OCI-LY3 (cell line): Measurements from ENCODE around the gene CTSW.

Source experiments
- H2AFZ ChIP-seq: fragments of 200-600, 300-600 bp; shearing (Covaris generic); 2 replicates; pipeline ENCODE4 v1.6.0; 2014; ENCODE audit warnings: antibody characterized with exemption, low read depth, low read length
- H3K27ac ChIP-seq: fragments of 200-600, 300-600 bp; sonication (generic); 2 replicates; pipeline ENCODE4 v1.5.1; 2014; ENCODE audit warnings: mild to moderate bottlenecking, low read length, moderate library complexity, mixed read lengths
- H3K27me3 ChIP-seq: fragments of 200-600, 300-600 bp; sonication (generic); 2 replicates; pipeline ENCODE4 v1.6.1; 2014; ENCODE audit warnings: low read depth, low read length, mixed read lengths
- H3K36me3 ChIP-seq: fragments of 200-600, 300-600 bp; sonication (generic); replicated peaks from 2 replicates; pipeline ENCODE3; 2014; ENCODE audit warnings: low read depth, low read length, mixed read lengths
- H3K4me1 ChIP-seq: fragments of 300-600, 200-600 bp; sonication (generic); 2 replicates; pipeline ENCODE4 v1.6.1; 2014; ENCODE audit warnings: low read length, mixed read lengths
- H3K4me2 ChIP-seq: fragments of 200-600, 300-600 bp; sonication (generic); 2 replicates; pipeline ENCODE4 v1.6.1; 2014; ENCODE audit warnings: low read length, mixed read lengths
- H3K4me3 ChIP-seq: fragments of 300-600, 200-600 bp; sonication (generic); 2 replicates; pipeline ENCODE4 v1.5.1; 2014; ENCODE audit warnings: antibody characterized with exemption, mild to moderate bottlenecking, low read length, moderate library complexity
- H3K79me2 ChIP-seq: fragments of 300-600, 200-600 bp; shearing (Covaris generic); 2 replicates; pipeline ENCODE4 v1.6.1; 2014; ENCODE audit warnings: mild to moderate bottlenecking, low read length, mixed read lengths
- H3K9ac ChIP-seq: fragments of 300-600, 200-600 bp; shearing (Covaris generic); 2 replicates; pipeline ENCODE4 v1.6.0; 2014; ENCODE audit warnings: mild to moderate bottlenecking, low read length, moderate library complexity
- H3K9me3 ChIP-seq: fragments of 200-600, 300-600 bp; shearing (Covaris generic); 2 replicates; pipeline ENCODE4 v1.6.1; 2014; ENCODE audit warnings: low read length, mixed read lengths; ENCODE audit not compliant: insufficient read depth
- H4K20me1 ChIP-seq: fragments of 200-600, 300-600 bp; sonication (generic); 2 replicates; pipeline ENCODE4 v1.6.1; 2016; ENCODE audit warnings: low read length, mixed read lengths; ENCODE audit not compliant: insufficient read depth
- CTCF ChIP-seq: fragments of 200-600, 300-600 bp; sonication (generic); IDR thresholded peaks from 2 replicates; pipeline ENCODE4 v1.5.1; 2014; ENCODE audit warnings: antibody characterized with exemption, low read length, low read depth
- EZH2phosphoT487 ChIP-seq: fragments of 200-600 bp; shearing (Covaris generic); IDR thresholded peaks from 2 replicates; pipeline ENCODE4 v1.6.1; 2018; ENCODE audit warnings: antibody characterized with exemption, mixed run types, low read depth

CTSW gene

DNA sequence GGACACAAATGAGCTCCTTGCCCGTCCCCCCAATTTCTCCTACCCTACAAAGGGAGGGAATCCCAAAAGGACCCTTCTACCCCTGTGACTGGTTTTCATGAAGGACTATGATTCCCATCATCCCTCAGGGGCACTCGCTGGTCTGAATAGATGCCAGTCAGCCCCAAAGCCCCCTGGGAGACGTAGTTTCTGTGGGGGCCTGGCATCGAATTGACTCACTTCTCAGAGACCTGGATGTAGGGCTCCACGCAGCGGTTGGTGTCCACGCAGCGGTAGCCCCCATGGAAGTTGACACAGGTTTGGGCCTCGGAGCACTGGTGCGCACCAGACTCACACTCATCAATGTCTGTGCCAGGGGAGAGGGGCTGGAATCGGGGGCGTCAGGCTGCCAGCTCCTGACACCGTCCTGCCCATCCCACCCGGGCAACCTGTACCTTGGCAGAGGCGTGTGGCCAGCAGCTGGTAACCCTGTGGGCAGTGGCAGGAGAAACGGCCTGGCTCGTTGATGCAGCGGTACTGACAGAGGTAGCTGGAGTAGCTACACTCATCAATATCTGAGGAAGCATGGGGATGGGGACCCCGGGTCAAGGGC, 11.5 kb upstream of the CTSW start:
- no peaks in the 10 kb centered on the region for H3K9me3 ChIP-seq
- no peak overlapping the region for H3K4me3 ChIP-seq
- no peaks in the 10 kb centered on the region; the same call in 1 of the 2 replicates for H4K20me1 ChIP-seq
- H3K4me1 ChIP-seq = peaks cover 3% of the 10 kb centered on the region
- H3K9ac ChIP-seq = no peak overlapping the region
- H3K79me2 ChIP-seq = no peaks in the 10 kb centered on the region
- H3K36me3 ChIP-seq = peaks cover 48% of the 10 kb centered on the region
- no peaks in the 10 kb centered on the region for H3K27me3 ChIP-seq
- no peak overlapping the region for H3K4me2 ChIP-seq
- no peak overlapping the region for H2AFZ ChIP-seq
- TF ChIP-seq CTCF = no peak
- no peak for TF ChIP-seq EZH2phosphoT487
- no peak overlapping the region for H3K27ac ChIP-seq

GRCh38 chr11:65868907-65869306, 10.7 kb upstream of the CTSW start:
- no peak overlapping the region for H3K9ac ChIP-seq
- TF ChIP-seq CTCF = no peak
- TF ChIP-seq EZH2phosphoT487 = no peak
- H3K4me1 ChIP-seq = peaks cover 3% of the 10 kb centered on the region
- H3K4me2 ChIP-seq = no peak overlapping the region
- no peak overlapping the region for H3K27ac ChIP-seq
- H3K79me2 ChIP-seq = no peaks in the 10 kb centered on the region
- H2AFZ ChIP-seq = no peak overlapping the region
- H3K27me3 ChIP-seq = no peaks in the 10 kb centered on the region
- no peak overlapping the region for H3K4me3 ChIP-seq
- H3K9me3 ChIP-seq = no peaks in the 10 kb centered on the region
- H3K36me3 ChIP-seq = peaks cover 40% of the 10 kb centered on the region
- no peaks in the 10 kb centered on the region; the same call in 1 of the 2 replicates for H4K20me1 ChIP-seq

DNA sequence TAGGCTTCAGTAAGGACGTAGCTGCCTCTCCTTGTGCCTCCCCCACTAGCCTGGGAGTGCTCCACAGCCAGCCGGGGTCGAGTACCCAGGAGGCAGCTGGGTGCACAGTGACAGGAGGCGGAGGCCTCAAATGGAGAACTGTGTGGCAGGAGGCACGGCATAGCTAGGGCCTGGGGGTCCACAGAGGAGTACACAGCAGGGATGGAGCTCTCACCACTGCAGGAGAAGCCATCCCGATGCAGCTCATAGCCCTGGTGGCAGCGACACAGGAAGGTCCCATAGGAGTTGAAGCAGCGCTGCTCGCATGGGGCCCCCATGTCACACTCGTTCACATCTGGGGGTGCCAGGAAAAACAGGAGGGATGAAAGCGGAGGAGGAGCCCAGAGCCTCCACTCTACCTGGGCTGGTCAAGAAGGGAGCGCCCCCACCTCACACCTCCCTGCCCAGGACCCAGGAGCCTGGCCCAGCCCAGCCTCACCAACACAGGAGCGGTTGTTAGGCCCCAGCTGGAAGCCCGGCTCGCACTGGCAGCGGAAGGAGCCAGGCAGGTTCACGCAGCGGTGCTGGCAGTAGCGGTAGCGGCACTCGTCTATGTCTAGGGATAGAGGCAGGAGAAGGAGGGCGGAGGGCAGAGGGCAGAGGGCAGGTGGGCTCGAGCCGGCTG, 9.9 kb upstream of the CTSW start:
- no peaks in the 10 kb centered on the region for H3K79me2 ChIP-seq
- H3K27me3 ChIP-seq = no peaks in the 10 kb centered on the region
- H3K4me1 ChIP-seq = peaks cover 6% of the 10 kb centered on the region
- peaks cover 32% of the 10 kb centered on the region for H3K36me3 ChIP-seq
- no peaks in the 10 kb centered on the region for H3K9me3 ChIP-seq
- no peak overlapping the region for H3K4me2 ChIP-seq
- H3K27ac ChIP-seq = no peak overlapping the region
- H2AFZ ChIP-seq = no peak overlapping the region
- H3K4me3 ChIP-seq = no peak overlapping the region
- TF ChIP-seq EZH2phosphoT487 (no peak), CTCF (no peak)
- H4K20me1 ChIP-seq = no peaks in the 10 kb centered on the region; the same call in 1 of the 2 replicates
- no peak overlapping the region for H3K9ac ChIP-seq

DNA sequence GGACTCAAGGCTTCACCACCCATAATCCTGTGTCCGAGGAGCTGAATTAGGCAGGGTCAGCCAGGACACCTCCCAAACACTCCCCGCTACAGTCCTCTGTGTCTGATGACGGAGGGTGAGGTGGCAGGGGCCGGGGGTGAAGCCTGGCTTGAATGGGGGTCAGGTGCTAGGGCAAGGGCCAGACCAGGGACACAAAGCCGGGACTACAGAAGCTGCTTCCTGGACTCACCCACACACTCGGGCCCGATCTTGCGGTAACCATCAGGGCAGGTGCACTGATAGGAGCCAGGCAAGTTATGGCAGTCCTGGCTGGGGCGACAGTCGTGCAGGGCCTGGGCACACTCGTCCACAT, 9.4 kb upstream of the CTSW start:
- no peaks in the 10 kb centered on the region for H3K9me3 ChIP-seq
- no peaks in the 10 kb centered on the region for H3K27me3 ChIP-seq
- H3K9ac ChIP-seq = no peak overlapping the region
- TF ChIP-seq CTCF (no peak), EZH2phosphoT487 (no peak)
- no peak overlapping the region for H3K4me2 ChIP-seq
- H3K79me2 ChIP-seq = no peaks in the 10 kb centered on the region
- H4K20me1 ChIP-seq = no peaks in the 10 kb centered on the region; the same call in 1 of the 2 replicates
- H3K27ac ChIP-seq = no peak overlapping the region
- H2AFZ ChIP-seq = no peak overlapping the region
- no peak overlapping the region for H3K4me3 ChIP-seq
- peaks cover 6% of the 10 kb centered on the region for H3K4me1 ChIP-seq
- H3K36me3 ChIP-seq = peaks cover 27% of the 10 kb centered on the region
